IMR-90 (cell line): Measurements from ENCODE around the gene CA11. TPM values are rescaled to one million over a fixed set of nuclear protein-coding genes. Genes with fewer than 3 reads are reported as not detected.

Experiments used
- ATAC-seq: fragments of 200-7000 bp; cut with Tn5 transposase; 2 replicates; pipeline ENCODE4 v1.9.1; 2020; ENCODE audit warnings: low read depth, mild to moderate bottlenecking, moderate library complexity
- BruUV-seq: library from RNA; stranded (reverse); fragments of 400-500 nt; replicated peaks from 2 replicates; lab custom pipeline; 2021; lab: Mats Ljungman, UMichigan
- CTCF ChIA-PET: fragments of 300-600 bp; formaldehyde crosslinking; extraction: SDS; loops from one replicate; lab custom pipeline; 2021; ENCODE audit warnings: antibody characterized with exemption; lab: Yijun Ruan, JAX
- POLR2A ChIA-PET: fragments of 300-600 bp; sonication (Branson Sonifier 250); formaldehyde crosslinking; loops from one replicate; lab custom pipeline; 2022; ENCODE audit warnings: antibody characterized with exemption; ENCODE audit not compliant: unreplicated experiment; lab: Charles Lee
- DNase-seq: peaks from one replicate; pipeline ENCODE4 v3.0.0; 2013
- H2AFZ ChIP-seq: replicated peaks from 2 replicates; pipeline ENCODE3; 2013; ENCODE audit warnings: low read length, mild to moderate bottlenecking; ENCODE audit not compliant: poor library complexity
- H2AK5ac ChIP-seq: 2 replicates; pipeline ENCODE4 v1.6.1; 2013; ENCODE audit warnings: low read depth, low read length, inconsistent platforms
- H2AK9ac ChIP-seq: replicated peaks from 2 replicates; pipeline ENCODE3; 2013; ENCODE audit warnings: mild to moderate bottlenecking, low read depth, low read length, moderate library complexity; ENCODE audit not compliant: poor library complexity
- H2BK120ac ChIP-seq: 2 replicates; pipeline ENCODE4 v1.6.1; 2013; ENCODE audit warnings: low read depth, low read length, inconsistent platforms
- H2BK15ac ChIP-seq: 3 replicates; pipeline ENCODE4 v1.6.1; 2013; ENCODE audit warnings: low read depth, low read length, inconsistent platforms
- H2BK20ac ChIP-seq: 2 replicates; pipeline ENCODE4 v1.6.1; 2013; ENCODE audit warnings: low read depth, mild to moderate bottlenecking, inconsistent platforms, low read length, moderate library complexity
- H2BK5ac ChIP-seq: 2 replicates; pipeline ENCODE4 v1.6.1; 2013; ENCODE audit warnings: mild to moderate bottlenecking, low read depth, low read length, inconsistent platforms; ENCODE audit not compliant: poor library complexity, severe bottlenecking
- H3K14ac ChIP-seq: replicated peaks from 2 replicates; pipeline ENCODE4 v1.6.1; 2013; ENCODE audit warnings: low read depth, low read length, inconsistent platforms
- H3K18ac ChIP-seq: 2 replicates; pipeline ENCODE4 v1.6.1; 2013; ENCODE audit warnings: low read depth, low read length, control low read depth
- H3K23ac ChIP-seq: 2 replicates; pipeline ENCODE4 v1.6.1; 2013; ENCODE audit warnings: low read depth, low read length, inconsistent platforms
- H3K27ac ChIP-seq: 2 replicates; pipeline ENCODE4 v1.5.1; 2013; ENCODE audit warnings: mild to moderate bottlenecking, control low read depth, low read length; ENCODE audit not compliant: insufficient read depth
- H3K27me3 ChIP-seq: 2 replicates; pipeline ENCODE4 v1.6.1; 2013; ENCODE audit warnings: low read length; ENCODE audit not compliant: control insufficient read depth, insufficient read depth
- H3K36me3 ChIP-seq: 2 replicates; pipeline ENCODE4 v1.6.1; 2013; ENCODE audit warnings: low read length, mixed read lengths; ENCODE audit not compliant: control insufficient read depth, insufficient read depth
- H3K4ac ChIP-seq: 2 replicates; pipeline ENCODE4 v1.6.1; 2013; ENCODE audit warnings: low read depth, low read length, inconsistent platforms
- H3K4me1 ChIP-seq: 2 replicates; pipeline ENCODE4 v1.6.1; 2013; ENCODE audit warnings: low read length, mixed read lengths; ENCODE audit not compliant: control insufficient read depth, insufficient read depth
- H3K4me2 ChIP-seq: 2 replicates; pipeline ENCODE4 v1.6.1; 2013; ENCODE audit warnings: low read depth, mild to moderate bottlenecking, control low read depth, low read length, moderate library complexity
- H3K4me3 ChIP-seq: 2 replicates; pipeline ENCODE4 v1.5.1; 2013; ENCODE audit warnings: low read depth, mild to moderate bottlenecking, control low read depth, low read length, moderate library complexity; ENCODE audit not compliant: insufficient read depth
- H3K56ac ChIP-seq: 2 replicates; pipeline ENCODE4 v1.6.1; 2013; ENCODE audit warnings: low read length, inconsistent platforms; ENCODE audit not compliant: insufficient read depth; ENCODE audit errors: extremely low read depth
- H3K79me1 ChIP-seq, 2 experiments: 2 replicates each; pipeline ENCODE4 v1.6.1; 2013; ENCODE audit warnings: low read length in 2 of 2, inconsistent platforms in 1 of 2, low read depth in 1 of 2
- H3K9ac ChIP-seq: 2 replicates; pipeline ENCODE4 v1.6.1; 2013; ENCODE audit warnings: low read depth, low read length, control low read depth
- H3K9me1 ChIP-seq: 2 replicates; pipeline ENCODE4 v1.6.1; 2013; ENCODE audit warnings: low read length, inconsistent platforms; ENCODE audit not compliant: insufficient read depth
- H3K9me3 ChIP-seq: 2 replicates; pipeline ENCODE4 v1.6.1; 2013; ENCODE audit warnings: low read length; ENCODE audit not compliant: control insufficient read depth, insufficient read depth
- H4K20me1 ChIP-seq: 2 replicates; pipeline ENCODE4 v1.6.1; 2013; ENCODE audit warnings: low read length, inconsistent platforms; ENCODE audit not compliant: insufficient read depth
- H4K5ac ChIP-seq: 2 replicates; pipeline ENCODE4 v1.6.1; 2013; ENCODE audit warnings: mild to moderate bottlenecking, low read depth, low read length, control low read depth
- H4K8ac ChIP-seq, 2 experiments: 2 replicates each; pipeline ENCODE4 v1.6.1; 2013; ENCODE audit warnings: low read depth in 2 of 2, low read length in 2 of 2, control low read depth in 1 of 2, inconsistent platforms in 1 of 2
- H4K91ac ChIP-seq: 2 replicates; pipeline ENCODE4 v1.6.1; 2013; ENCODE audit warnings: low read depth, low read length, inconsistent platforms; ENCODE audit not compliant: insufficient read depth
- CHD1 ChIP-seq: IDR thresholded peaks from 2 replicates; pipeline ENCODE4 v1.6.1; 2012; ENCODE audit warnings: low read depth, low read length, improper control_type of control experiment
- MXI1 ChIP-seq: IDR thresholded peaks from 2 replicates; pipeline ENCODE4 v1.6.1; 2012; ENCODE audit warnings: low read depth, mild to moderate bottlenecking, low read length, moderate library complexity, borderline replicate concordance
- POLR2A ChIP-seq: IDR thresholded peaks from 2 replicates; pipeline ENCODE4 v1.6.1; 2012; ENCODE audit warnings: mild to moderate bottlenecking, low read depth, low read length
- SMC3 ChIP-seq: fragments of 150-350 bp; IDR thresholded peaks from 2 replicates; pipeline ENCODE4 v1.6.1; 2016; ENCODE audit warnings: low read depth, mild to moderate bottlenecking, antibody characterized with exemption, low read length, moderate library complexity
- WGBS, 2 experiments: methylation state at CpG; one replicate each; pipeline versions ENCODE4 v1.1.5 to v1.1.7; 2013; ENCODE audit warnings: missing lambda C conversion rate in 2 of 2; ENCODE audit not compliant: insufficient read length in 1 of 2; ENCODE audit errors: extremely low coverage in 2 of 2; 5-methylcytosine and 5-hydroxymethylcytosine counted together
- dilution Hi-C: fragments of 300-500 bp; cut with HindIII; formaldehyde crosslinking; loops from one replicate; pipeline ENCODE4 v1.14.3; 2018; ENCODE audit warnings: low sequenced_read_pairs; ENCODE audit not compliant: unreplicated experiment
- in situ Hi-C: fragments of 300-500 bp; cut with MboI; formaldehyde crosslinking; loops from 3 replicates; pipeline ENCODE4 v1.14.3; 2019; ENCODE audit warnings: low sequenced_read_pairs, inconsistent platforms, mixed read lengths
- intact Hi-C: fragments of 100-400 bp; cut with micrococcal nuclease; formaldehyde crosslinking; loops from 2 replicates; pipeline ENCODE4 v1.10.0; 2022
- polyA plus RNA-seq, 3 experiments: library from polyadenylated mRNA; depleted of rRNA; stranded (reverse); fragments of >200 nt; gene quantifications; 2 replicates each; pipeline ENCODE4 v1.2.3, GENCODE V29; 2012; ENCODE audit warnings: low replicate concordance in 1 of 3
- total RNA-seq: library from RNA; depleted of rRNA; stranded (reverse); fragments of >200 nt; gene quantifications from 2 replicates; pipeline ENCODE4 v1.2.3, GENCODE V29; 2012

The CA11 gene
- total and polyA plus RNA-seq, 2 of the 4 experiments (the other 2 are of a cell fraction): 1.3 to 2.9 TPM

DNA sequence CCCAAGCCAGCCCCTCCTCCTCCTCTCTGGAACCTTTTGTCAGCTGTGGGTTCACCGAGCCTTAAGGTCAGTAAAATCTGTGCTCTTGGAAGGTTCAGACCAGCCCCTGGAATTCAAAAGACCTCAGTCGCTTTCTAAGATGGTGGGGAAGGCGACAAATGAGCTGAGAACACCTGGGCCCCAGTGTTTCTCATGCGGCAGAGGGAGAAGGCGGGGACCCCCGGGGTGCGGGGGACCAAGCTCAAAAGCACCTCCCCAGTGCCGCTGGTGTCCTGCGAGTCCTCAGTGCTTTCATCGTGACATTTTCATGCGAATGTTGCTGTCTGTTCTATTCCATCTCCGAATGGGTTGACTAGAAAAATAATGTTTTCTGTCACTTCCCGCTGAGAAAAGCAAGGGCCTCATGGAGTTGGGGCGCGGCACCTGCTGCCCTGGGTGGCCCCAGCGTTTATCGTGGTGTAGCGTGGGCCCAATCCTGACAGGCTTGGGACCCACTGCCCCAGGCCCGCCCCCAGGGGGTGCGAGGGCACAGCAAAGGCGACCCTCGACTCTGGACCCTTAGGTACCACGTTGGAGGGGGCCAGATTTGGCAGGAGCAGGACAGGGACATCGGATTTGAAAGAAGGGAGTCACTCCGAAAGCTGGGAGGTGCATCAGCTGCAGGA lies 27.6 kb upstream of the CA11 start:
- dilution Hi-C loops (no loop called here), intact Hi-C loops (loop anchor here (2.0 kb wide), 1 partner anchor 41 kb away; no protein-coding TSS in a partner anchor), in situ Hi-C loops (no loop called here)
- H3K4me1 ChIP-seq: no peaks in the 10 kb centered on the region
- no peak overlapping the region for H3K4me3 ChIP-seq
- no peak overlapping the region for H3K27ac ChIP-seq
- no peak overlapping the region for H3K23ac ChIP-seq
- no peaks in the 10 kb centered on the region for H3K36me3 ChIP-seq
- no peak overlapping the region for H4K5ac ChIP-seq
- H2AFZ ChIP-seq: peak overlapping the region; percentile 39
- H3K4me2 ChIP-seq: no peak overlapping the region
- H2AK5ac ChIP-seq: no peak overlapping the region
- no peak overlapping the region for H2BK120ac ChIP-seq
- 63% methylated on average over 5 of the region's 25 CpGs; no CpG with 5 or more reads in 1 of the 2 experiments for WGBS, 2 experiments
- H4K20me1 ChIP-seq: no peaks in the 10 kb centered on the region
- TF ChIP-seq POLR2A: no peak
- TF ChIP-seq CHD1: no peak
- TF ChIP-seq MXI1: no peak
- TF ChIP-seq SMC3: no peak
- no peak overlapping the region for H2BK5ac ChIP-seq
- no peak overlapping the region for H3K56ac ChIP-seq
- H3K4ac ChIP-seq: no peak overlapping the region
- no peak overlapping the region for H2BK20ac ChIP-seq
- POLR2A ChIA-PET: no interaction called here
- H2BK15ac ChIP-seq: no peak overlapping the region
- no TSS peak for BruUV-seq
- no peak overlapping the region for H2AK9ac ChIP-seq
- ATAC-seq: no peak
- no peak overlapping the region for H3K14ac ChIP-seq
- H3K9me3 ChIP-seq: no peaks in the 10 kb centered on the region
- peaks cover 9% of the 10 kb centered on the region; the same call in 1 of the 2 replicates for H3K27me3 ChIP-seq
- CTCF ChIA-PET: no interaction called here
- no peaks in the 10 kb centered on the region for H3K79me1 ChIP-seq
- no peak for DNase-seq
- H3K18ac ChIP-seq: no peak overlapping the region
- H3K9me1 ChIP-seq: no peaks in the 10 kb centered on the region
- H3K9ac ChIP-seq: no peak overlapping the region
- no peak overlapping the region for H4K8ac ChIP-seq
- no peak overlapping the region for H4K91ac ChIP-seq
